Choroid plexus epithelial cell (primary cell): Measurements from ENCODE around the gene NTNG2.

Source experiments
- DNase-seq: peaks from one replicate; pipeline ENCODE4 v3.0.0-alpha.2; 2010; ENCODE audit warnings: low read depth
- H3K4me3 ChIP-seq: 2 replicates; pipeline ENCODE4 v1.5.1; 2011; ENCODE audit warnings: low read depth, mild to moderate bottlenecking, control low read depth, low read length, moderate library complexity
- TF ChIP-seq, protein P1 (sequence below): conservative IDR thresholded peaks from 2 replicates; pipeline ENCODE4 v1.5.1; 2011; ENCODE audit warnings: low read depth, mild to moderate bottlenecking, control low read depth, inconsistent platforms, low read length, moderate library complexity

The NTNG2 gene

DNA sequence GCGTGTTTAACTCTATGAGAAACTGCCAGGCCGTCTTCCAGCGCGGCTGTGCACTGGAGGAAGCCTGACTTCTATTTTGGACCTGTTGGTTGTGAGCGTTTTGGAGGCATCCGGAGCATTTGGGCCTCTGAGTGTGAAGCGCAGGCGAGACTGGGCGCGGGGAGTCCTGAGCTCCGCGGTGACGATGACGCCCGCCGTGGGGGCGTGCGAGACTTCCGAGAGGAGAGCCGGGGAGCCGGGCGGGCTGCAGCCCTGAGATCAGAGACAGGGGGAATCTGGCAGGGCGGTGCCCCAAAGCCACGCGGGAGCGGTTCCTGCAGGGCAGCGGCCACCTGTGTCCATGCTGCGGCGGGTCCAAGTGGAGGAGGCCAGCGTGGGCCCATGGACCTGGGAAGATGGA is 47.4 kb downstream of the NTNG2 start:
- no peak for DNase-seq
- no peak overlapping the region for H3K4me3 ChIP-seq
- TF ChIP-seq, protein P1, sequence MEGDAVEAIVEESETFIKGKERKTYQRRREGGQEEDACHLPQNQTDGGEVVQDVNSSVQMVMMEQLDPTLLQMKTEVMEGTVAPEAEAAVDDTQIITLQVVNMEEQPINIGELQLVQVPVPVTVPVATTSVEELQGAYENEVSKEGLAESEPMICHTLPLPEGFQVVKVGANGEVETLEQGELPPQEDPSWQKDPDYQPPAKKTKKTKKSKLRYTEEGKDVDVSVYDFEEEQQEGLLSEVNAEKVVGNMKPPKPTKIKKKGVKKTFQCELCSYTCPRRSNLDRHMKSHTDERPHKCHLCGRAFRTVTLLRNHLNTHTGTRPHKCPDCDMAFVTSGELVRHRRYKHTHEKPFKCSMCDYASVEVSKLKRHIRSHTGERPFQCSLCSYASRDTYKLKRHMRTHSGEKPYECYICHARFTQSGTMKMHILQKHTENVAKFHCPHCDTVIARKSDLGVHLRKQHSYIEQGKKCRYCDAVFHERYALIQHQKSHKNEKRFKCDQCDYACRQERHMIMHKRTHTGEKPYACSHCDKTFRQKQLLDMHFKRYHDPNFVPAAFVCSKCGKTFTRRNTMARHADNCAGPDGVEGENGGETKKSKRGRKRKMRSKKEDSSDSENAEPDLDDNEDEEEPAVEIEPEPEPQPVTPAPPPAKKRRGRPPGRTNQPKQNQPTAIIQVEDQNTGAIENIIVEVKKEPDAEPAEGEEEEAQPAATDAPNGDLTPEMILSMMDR: no peak

DNA sequence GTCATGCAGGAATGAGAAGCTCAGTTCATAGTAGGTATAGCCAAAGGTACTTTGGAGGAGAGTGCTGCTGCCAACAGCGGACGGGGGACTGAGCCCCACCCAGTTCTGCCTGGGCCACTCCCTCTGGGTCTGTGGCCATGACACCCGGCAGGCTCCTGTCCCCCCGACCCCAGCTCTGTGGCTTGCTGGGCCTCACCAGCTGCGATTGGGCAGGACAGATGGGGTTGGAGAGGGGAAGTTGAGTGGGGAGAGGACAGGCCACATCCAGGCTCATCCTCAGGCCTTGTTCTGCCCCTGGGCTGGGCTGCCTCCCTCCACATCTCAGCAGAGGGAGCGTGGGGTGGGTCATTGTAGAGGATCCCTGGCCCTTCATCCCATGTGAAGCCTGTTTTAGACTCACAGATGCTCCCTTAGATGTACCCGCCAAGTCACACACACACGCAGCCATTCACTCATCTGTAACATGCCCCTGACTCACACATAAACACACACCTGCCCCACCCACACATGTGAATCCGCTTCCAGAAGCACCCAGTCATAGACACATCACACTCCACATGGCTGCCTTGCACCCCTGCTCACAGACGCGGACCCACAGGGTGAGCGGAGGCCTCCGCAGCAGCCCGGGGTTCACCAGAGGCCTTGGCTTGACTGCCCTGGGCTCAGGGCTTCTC is 48.8 kb downstream of the NTNG2 start:
- no peak overlapping the region for H3K4me3 ChIP-seq
- TF ChIP-seq, protein P1: no peak
- no peak for DNase-seq

DNA sequence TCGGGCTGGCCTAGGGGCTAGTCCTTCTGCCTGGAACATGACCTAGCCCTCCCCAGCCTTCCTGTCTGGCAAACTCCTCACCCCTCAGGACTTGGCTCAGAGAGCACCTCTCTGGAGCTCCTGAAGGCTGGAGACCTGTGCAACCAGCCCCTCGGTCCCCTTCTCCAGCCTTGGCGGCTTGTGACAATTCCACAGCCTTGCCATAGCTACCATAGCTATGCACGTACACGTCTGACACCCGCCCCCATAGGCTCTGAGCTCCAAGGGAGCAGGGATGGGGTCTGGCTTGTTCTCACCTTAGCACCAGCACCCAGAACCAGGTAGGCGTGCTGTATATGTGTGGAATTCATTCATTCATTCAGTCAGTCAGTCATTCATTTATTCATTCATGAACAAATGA is 49.7 kb downstream of the NTNG2 start:
- no peak for DNase-seq
- H3K4me3 ChIP-seq: no peak overlapping the region
- TF ChIP-seq, protein P1: no peak

DNA sequence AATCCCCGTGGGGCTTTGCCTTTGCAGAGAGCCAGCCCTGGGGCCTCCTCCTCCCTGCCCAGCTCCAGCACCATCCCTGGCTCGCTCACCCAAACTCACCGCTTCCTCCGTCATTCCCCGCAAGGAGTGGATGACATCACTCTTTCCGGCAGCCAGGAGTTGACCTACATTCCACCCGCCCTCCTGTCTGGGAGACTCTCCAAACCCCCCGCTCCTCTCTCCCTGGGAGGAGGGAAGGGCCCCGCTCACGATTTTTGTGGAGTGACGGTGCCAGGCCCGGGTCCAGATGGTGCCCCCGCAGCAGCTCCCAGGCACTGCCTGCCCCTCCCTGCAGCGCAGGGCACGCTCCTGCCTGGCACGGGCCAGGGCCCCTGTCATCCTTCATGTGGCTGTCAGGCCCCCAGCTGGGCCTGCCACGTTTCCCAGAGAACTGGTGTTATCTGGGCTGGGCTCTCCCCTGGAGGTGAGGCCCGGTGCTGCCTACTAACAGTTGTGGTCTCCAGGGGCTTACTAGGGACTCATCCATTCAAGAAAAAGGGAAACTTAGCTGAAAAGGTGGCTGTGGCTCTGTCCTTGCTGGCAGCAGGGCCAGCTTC is 52.3 kb downstream of the NTNG2 start:
- DNase-seq: peak; percentile 84
- TF ChIP-seq, protein P1: peak; percentile 26
- no peak overlapping the region for H3K4me3 ChIP-seq

DNA sequence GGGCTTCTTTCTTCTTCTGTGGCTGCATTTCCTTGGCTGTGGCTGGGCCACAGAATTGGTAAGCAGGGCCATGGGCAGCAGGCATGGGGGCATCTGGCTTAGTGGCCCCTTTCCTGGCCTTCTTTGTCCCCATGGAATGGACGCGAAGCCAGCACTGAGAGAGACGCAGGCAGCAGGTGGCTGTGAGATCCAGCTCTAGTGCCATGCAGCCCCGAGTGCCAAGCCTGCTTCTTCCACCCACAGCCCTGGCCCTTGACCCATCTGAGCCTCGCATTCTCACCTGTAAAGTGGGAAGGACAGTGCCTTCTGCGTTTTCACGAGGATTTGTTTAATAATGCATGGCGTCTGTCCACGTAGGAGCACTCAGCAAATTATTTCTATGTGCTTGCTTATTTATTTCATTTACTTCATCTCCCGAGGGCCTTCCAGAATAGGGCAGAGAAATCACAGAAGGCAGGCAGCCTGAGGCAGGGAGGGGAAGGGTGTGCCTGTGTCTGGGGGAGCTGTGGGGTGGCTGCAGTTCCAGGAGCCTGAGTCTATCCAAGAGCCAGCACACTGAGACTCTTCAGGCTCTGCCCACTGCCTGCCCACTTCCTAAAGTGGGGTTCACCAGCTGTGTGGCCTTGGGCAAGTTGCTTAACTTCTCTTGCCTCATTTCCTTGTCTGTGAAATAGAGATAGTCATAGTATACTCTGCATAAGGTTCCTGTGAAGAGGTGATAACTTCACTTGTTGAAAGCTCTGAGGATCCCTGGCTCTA is 55.2 kb downstream of the NTNG2 start:
- H3K4me3 ChIP-seq: no peak overlapping the region
- no peak for DNase-seq
- TF ChIP-seq, protein P1: no peak

DNA sequence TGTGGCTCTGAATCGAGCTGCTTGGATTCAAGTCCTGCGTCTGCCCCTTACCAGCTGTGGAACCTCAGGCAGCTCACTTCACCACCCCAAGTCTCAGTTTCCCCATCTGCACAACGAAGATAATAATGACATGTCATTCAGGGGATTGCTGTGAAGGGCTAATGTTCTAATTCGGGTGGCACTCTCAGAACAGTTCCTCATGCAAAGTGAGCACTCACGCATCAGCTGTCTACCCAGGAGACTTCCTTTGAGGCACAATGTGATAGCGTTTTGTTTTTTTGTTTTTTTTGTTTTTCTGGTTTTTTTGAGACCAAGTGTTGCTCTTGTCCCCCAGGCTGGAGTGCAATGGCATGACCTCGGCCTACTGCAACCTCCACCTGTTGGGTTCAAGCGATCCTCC is 56.4 kb downstream of the NTNG2 start:
- DNase-seq: no peak
- TF ChIP-seq, protein P1: no peak
- H3K4me3 ChIP-seq: no peak overlapping the region

DNA sequence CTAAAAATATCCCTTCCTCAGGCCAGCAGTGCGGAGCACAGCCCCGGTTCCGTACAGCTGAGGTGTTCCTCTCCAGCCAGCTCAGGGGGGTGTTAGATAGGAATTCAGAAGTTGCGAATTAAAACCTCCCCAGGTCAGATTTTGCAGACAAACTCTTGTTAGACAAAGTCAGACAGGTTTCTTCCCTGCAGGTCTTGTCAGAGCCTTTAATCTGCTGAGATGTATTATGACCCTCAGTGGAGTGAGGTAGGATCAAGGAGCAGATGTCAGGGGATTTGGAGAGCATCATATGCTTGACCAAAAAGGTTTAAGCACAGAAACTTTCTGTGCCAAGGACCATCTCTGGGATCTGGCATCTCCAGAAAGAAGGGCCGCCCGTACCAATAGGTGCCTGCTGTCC is 60.1 kb downstream of the NTNG2 start:
- H3K4me3 ChIP-seq: no peak overlapping the region
- DNase-seq: no peak
- TF ChIP-seq, protein P1: no peak
